ENCODE data around the gene ZNF230. TPM values are rescaled to one million over a fixed set of nuclear protein-coding genes. Genes with fewer than 3 reads are reported as not detected.

The ZNF230 gene
- total and polyA plus RNA-seq, 4 donors = 1.7 to 7.3 (median 4.9) TPM

DNA sequence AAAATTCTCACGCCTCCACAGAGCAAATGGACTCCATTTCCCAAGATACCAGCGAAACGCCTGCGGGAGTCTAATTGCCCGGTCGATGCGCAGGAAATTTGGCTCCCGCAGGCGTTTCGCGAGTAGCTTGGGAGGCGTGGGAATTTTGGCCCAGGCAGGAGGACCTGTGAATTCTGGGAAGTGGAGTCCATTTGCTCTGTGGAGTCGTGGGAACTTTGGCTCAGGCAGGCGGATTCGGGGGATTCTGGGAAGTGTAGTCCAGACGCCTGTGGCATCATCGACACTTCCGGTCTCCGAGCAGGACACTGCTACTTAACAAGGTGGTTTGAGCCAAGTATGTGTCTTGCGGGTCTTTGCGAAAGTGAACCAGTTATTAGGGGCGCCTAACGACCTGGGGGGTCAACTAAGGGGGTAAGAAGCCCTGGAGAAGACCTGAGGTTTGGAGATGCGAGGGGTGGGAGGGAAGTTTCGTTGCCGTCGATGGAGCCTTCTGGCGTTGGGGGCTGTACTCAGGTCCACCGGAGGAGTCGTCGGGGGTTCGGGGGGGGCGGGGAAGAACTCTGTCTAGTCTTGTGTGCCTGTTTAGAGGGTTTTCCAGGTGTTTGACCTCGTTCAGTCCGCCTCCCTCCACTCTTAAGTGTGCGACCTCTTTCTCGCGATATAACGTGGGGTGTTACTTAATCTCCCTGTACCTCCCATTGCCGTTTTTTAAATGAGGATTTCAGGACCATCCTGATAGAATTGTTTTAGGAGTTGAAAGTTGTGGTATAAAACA, 18.7 kb upstream of the ZNF230 start, which contains the start of gene ZNF155:
ZNF155 (plus strand) TSS at position 277 of the 775 bp plus-strand sequence. CDS start 4,356 bp downstream, outside the sequence.
- H3K9ac ChIP-seq (ENCODE audit: insufficient read depth in 1 of 2, low read length in 2 of 2) = peak within 1 kb of the TSS; percentile 42 to 88

DNA sequence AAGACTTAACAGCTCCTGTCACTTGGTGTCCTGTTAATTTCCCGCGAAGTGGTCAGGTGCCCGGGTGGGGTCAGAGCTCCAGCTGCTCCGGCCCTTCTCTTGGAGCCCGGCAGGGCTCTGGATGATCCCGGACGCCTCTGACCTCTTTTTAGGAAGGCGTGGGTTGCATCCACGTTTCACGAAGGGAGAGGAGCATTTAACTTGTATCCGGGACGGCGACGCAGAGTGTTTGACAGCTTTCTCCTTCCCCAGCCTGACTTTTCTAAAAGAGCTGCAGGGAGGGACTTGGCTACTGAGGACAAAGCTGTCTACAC, 18.1 kb upstream of the ZNF230 start:
- TF ChIP-seq, protein P1, sequence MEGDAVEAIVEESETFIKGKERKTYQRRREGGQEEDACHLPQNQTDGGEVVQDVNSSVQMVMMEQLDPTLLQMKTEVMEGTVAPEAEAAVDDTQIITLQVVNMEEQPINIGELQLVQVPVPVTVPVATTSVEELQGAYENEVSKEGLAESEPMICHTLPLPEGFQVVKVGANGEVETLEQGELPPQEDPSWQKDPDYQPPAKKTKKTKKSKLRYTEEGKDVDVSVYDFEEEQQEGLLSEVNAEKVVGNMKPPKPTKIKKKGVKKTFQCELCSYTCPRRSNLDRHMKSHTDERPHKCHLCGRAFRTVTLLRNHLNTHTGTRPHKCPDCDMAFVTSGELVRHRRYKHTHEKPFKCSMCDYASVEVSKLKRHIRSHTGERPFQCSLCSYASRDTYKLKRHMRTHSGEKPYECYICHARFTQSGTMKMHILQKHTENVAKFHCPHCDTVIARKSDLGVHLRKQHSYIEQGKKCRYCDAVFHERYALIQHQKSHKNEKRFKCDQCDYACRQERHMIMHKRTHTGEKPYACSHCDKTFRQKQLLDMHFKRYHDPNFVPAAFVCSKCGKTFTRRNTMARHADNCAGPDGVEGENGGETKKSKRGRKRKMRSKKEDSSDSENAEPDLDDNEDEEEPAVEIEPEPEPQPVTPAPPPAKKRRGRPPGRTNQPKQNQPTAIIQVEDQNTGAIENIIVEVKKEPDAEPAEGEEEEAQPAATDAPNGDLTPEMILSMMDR (IDR thresholded peaks at IDR 0.05; ENCODE audit: control extremely low read depth, extremely low read depth) = no peak
- Histone ChIP-seq H3K4me1 (ENCODE audit: control insufficient read depth in 5 of 5, insufficient read depth in 5 of 5, low read length in 5 of 5) (peaks cover 0 to 5% (median 0%) of the 10 kb centered on the region in 5 donors), H3K9me3 (ENCODE audit: control insufficient read depth in 4 of 4, insufficient read depth in 3 of 4, low read length in 3 of 4) (peaks cover 0 to 4% (median 3%) of the 10 kb centered on the region in 4 donors), H3K9ac (ENCODE audit: insufficient read depth in 1 of 2, low read length in 2 of 2) (peak overlapping the region; percentile 42 to 88), H3K36me3 (ENCODE audit: control insufficient read depth in 4 of 4, insufficient read depth in 4 of 4, low read length in 4 of 4) (peaks cover 0 to 14% (median 7%) of the 10 kb centered on the region in 4 donors), H3K27me3 (ENCODE audit: control insufficient read depth in 3 of 3, insufficient read depth in 3 of 3, low read length in 2 of 3) (no peaks in the 10 kb centered on the region), H3K4me3 (peak overlapping the region; percentile 92), H3K27ac (ENCODE audit: low read depth in 1 of 2, low read length in 1 of 2) (peak overlapping the region in 1 of 2 donors; percentile 73)
- no peak for ATAC-seq (ENCODE audit: insufficient read depth, low FRiP score)
- 1 to 2% methylated on average over 14 of the region's 14 CpGs for WGBS, 2 donors
- DNase-seq = peak in 1 of 3 donors; percentile 24

More for the DNA sequence above, 18.7 kb upstream of the ZNF230 start, which contains the start of gene ZNF155:
- Histone ChIP-seq H3K27me3 (ENCODE audit: control insufficient read depth in 3 of 3, insufficient read depth in 3 of 3, low read length in 2 of 3) (no peaks in the 10 kb centered on the region), H3K4me1 (ENCODE audit: control insufficient read depth in 5 of 5, insufficient read depth in 5 of 5, low read length in 5 of 5) (peaks cover 0 to 5% (median 0%) of the 10 kb centered on the region in 5 donors), H3K36me3 (ENCODE audit: control insufficient read depth in 4 of 4, insufficient read depth in 4 of 4, low read length in 4 of 4) (peaks cover 0 to 8% (median 4%) of the 10 kb centered on the region in 4 donors), H3K27ac (ENCODE audit: low read depth in 1 of 2, low read length in 1 of 2) (peak within 1 kb of the TSS in 1 of 2 donors; percentile 73), H3K9me3 (ENCODE audit: control insufficient read depth in 4 of 4, insufficient read depth in 3 of 4, low read length in 3 of 4) (peaks cover 0 to 3% (median 2%) of the 10 kb centered on the region in 4 donors), H3K4me3 (peak within 1 kb of the TSS; percentile 92)
- DNase-seq (peak; percentile 95 to 99 (median 98)), ATAC-seq (ENCODE audit: insufficient read depth, low FRiP score) (peak; percentile 96)
- 0 to 1% methylated on average over 40 of the region's 40 CpGs for WGBS, 2 donors
- TF ChIP-seq, protein P1 (IDR thresholded peaks at IDR 0.05; ENCODE audit: control extremely low read depth, extremely low read depth) = no peak

DNA sequence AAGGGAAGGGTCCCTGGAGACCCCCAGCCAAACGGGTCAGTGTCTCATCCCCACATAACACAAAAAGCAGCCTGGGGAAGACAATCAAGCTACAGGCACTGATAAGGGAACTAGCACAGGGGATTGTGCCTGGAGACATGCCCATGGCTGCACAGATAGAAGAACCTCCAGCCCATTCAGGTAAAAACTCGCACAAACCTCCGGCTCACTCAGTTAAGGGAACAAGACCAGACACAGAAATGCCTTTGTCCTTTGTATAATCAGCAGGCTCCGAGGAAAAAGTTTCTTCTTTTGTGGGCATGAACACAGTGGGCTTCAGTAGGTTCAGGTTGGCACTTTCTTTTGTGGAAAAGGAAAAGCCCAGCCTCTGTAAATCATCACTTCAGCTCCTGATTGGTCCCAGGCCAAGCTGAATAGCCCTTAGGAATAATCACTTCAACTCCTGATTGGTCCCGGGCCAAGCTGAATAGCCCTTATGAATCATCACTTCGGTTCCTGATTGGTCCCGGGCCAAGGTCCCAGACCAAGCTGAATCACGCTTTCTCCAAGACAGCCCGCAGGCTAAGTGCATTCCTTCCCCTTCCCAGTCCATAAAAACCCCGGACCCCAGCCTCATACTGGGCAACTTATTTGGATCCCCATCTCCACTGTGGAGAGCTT, 5.0 kb upstream of the ZNF230 start:
- Histone ChIP-seq H3K36me3 (ENCODE audit: control insufficient read depth in 4 of 4, insufficient read depth in 4 of 4, low read length in 4 of 4) (peaks cover 16 to 34% (median 27%) of the 10 kb centered on the region in 4 donors), H3K27ac (ENCODE audit: low read depth in 1 of 2, low read length in 1 of 2) (no peak overlapping the region), H3K9me3 (ENCODE audit: control insufficient read depth in 4 of 4, insufficient read depth in 3 of 4, low read length in 3 of 4) (peaks cover 0 to 18% (median 6%) of the 10 kb centered on the region in 4 donors), H3K4me3 (no peak overlapping the region), H3K27me3 (ENCODE audit: control insufficient read depth in 3 of 3, insufficient read depth in 3 of 3, low read length in 2 of 3) (no peaks in the 10 kb centered on the region), H3K9ac (ENCODE audit: insufficient read depth in 1 of 2, low read length in 2 of 2) (no peak overlapping the region), H3K4me1 (ENCODE audit: control insufficient read depth in 5 of 5, insufficient read depth in 5 of 5, low read length in 5 of 5) (peaks cover 0 to 5% (median 0%) of the 10 kb centered on the region in 5 donors)
- no peak for DNase-seq
- no peak for ATAC-seq (ENCODE audit: insufficient read depth, low FRiP score)
- WGBS, 2 donors = 92 to 93% methylated on average over 10 of the region's 10 CpGs
- TF ChIP-seq, protein P1 (IDR thresholded peaks at IDR 0.05; ENCODE audit: control extremely low read depth, extremely low read depth) = no peak

All from lung (tissue), 12 donors.